HepG2 (cell line): ENCODE measurements around the gene IDUA. TPM values are rescaled to one million over a fixed set of nuclear protein-coding genes. Genes with fewer than 3 reads are reported as not detected.
A peak's percentile ranks its signal among the peaks of the same experiment; 100 is the strongest.

Source experiments
- FOXA1 ChIP-seq, 2 experiments: fragments of 450-650 bp in 1 of 2; sonication (generic) in 1 of 2; formaldehyde crosslinking in 1 of 2; IDR thresholded peaks; 2 replicates each; pipeline versions ENCODE4 v1.4.0 to v1.6.1; 2016 to 2020; ENCODE audit warnings: missing genetic modification reagents in 1 of 2
- FOXC1 ChIP-seq: sonication (generic); formaldehyde crosslinking; IDR thresholded peaks from 2 replicates; pipeline ENCODE4 v1.8.0; 2022; ENCODE audit warnings: mild to moderate bottlenecking, missing genetic modification reagents, borderline replicate concordance
- PPARG ChIP-seq: conservative IDR thresholded peaks from 2 replicates; pipeline ENCODE4 v1.6.1; 2016; ENCODE audit warnings: missing biosample characterization, missing genetic modification reagents
- RARA ChIP-seq: IDR thresholded peaks from 2 replicates; pipeline ENCODE4 v1.6.1; 2016; ENCODE audit warnings: missing genetic modification reagents, missing compliant biosample characterization
- SIX4 ChIP-seq: sonication (generic); formaldehyde crosslinking; IDR thresholded peaks from 2 replicates; pipeline ENCODE4 v1.4.0; 2020; ENCODE audit warnings: missing genetic modification reagents
- TARDBP ChIP-seq: sonication (generic); formaldehyde crosslinking; IDR thresholded peaks from 2 replicates; pipeline ENCODE4 v1.8.0; 2022; ENCODE audit warnings: mild to moderate bottlenecking, missing genetic modification reagents
- TEAD2 ChIP-seq: sonication (generic); formaldehyde crosslinking; IDR thresholded peaks from 2 replicates; pipeline ENCODE4 v1.9.0; 2021; ENCODE audit warnings: missing genetic modification reagents
- ZNF225 ChIP-seq: sonication (generic); formaldehyde crosslinking; IDR thresholded peaks from 2 replicates; pipeline ENCODE4 v1.4.0; 2020; ENCODE audit warnings: mild to moderate bottlenecking, missing genetic modification reagents
- ZNF44 ChIP-seq: sonication (generic); formaldehyde crosslinking; IDR thresholded peaks from 2 replicates; pipeline ENCODE4 v1.5.1; 2020; ENCODE audit warnings: mild to moderate bottlenecking, missing genetic modification reagents
- ZNF446 ChIP-seq: sonication (generic); formaldehyde crosslinking; IDR thresholded peaks from 2 replicates; pipeline ENCODE4 v1.5.0; 2020; ENCODE audit warnings: mild to moderate bottlenecking, missing genetic modification reagents
- ZNF7 ChIP-seq: IDR thresholded peaks from 2 replicates; pipeline ENCODE4 v1.6.1; 2016; ENCODE audit warnings: missing biosample characterization, missing genetic modification reagents
- ZNF772 ChIP-seq: sonication (generic); formaldehyde crosslinking; IDR thresholded peaks from 2 replicates; pipeline ENCODE4 v1.5.0; 2020; ENCODE audit warnings: mild to moderate bottlenecking, missing genetic modification reagents
- polyA plus RNA-seq, 8 experiments: library from polyadenylated mRNA; depleted of rRNA in 3 of 8; stranded (reverse) in 7 of 8; unstranded in 1 of 8; fragments of >200 nt; fragmentation: Illumina TruSeq in 4 of 8; extraction: Trizol in 4 of 8; gene quantifications; 2 replicates each; pipeline versions ENCODE4 v1.2.1 to v1.2.3, GENCODE V29; 2011 to 2016; ENCODE audit warnings: low read depth in 4 of 8, missing spikeins in 1 of 8, mixed read lengths in 1 of 8; ENCODE audit not compliant: insufficient read depth in 1 of 8
- total RNA-seq, 5 experiments: library from RNA; depleted of rRNA; stranded (reverse); fragments of >200 nt; fragmentation: Illumina TruSeq; extraction: Trizol; gene quantifications; 2 replicates each; pipeline ENCODE4 v1.2.3, GENCODE V29; 2016; ENCODE audit warnings: low read depth in 1 of 5
- TF ChIP-seq, protein P1 (sequence below): sonication (generic); formaldehyde crosslinking; IDR thresholded peaks from 2 replicates; pipeline ENCODE4 v1.5.0; 2020; ENCODE audit warnings: mild to moderate bottlenecking, missing genetic modification reagents, borderline replicate concordance
- TF ChIP-seq, protein P2 (sequence below): sonication (generic); formaldehyde crosslinking; IDR thresholded peaks from 2 replicates; pipeline ENCODE4 v1.4.0; 2020; ENCODE audit warnings: missing genetic modification reagents, borderline replicate concordance
- TF ChIP-seq, protein P3 (sequence below): sonication (generic); formaldehyde crosslinking; IDR thresholded peaks from 2 replicates; pipeline ENCODE4 v1.5.0; 2020; ENCODE audit warnings: mild to moderate bottlenecking, missing genetic modification reagents, borderline replicate concordance
- TF ChIP-seq, protein P4 (sequence below): sonication (generic); formaldehyde crosslinking; IDR thresholded peaks from 2 replicates; pipeline ENCODE4 v1.5.0; 2020; ENCODE audit warnings: missing genetic modification reagents
- TF ChIP-seq, protein P5 (sequence below): IDR thresholded peaks from 2 replicates; pipeline ENCODE4 v1.6.1; 2018; ENCODE audit warnings: missing genetic modification reagents, mild to moderate bottlenecking, missing compliant biosample characterization

The IDUA gene
- total and polyA plus RNA-seq, 2 of the 13 experiments (the other 11 are each of a cell fraction or from before 2014, with no cell fraction given) = 0.77 to 1.0 TPM

DNA sequence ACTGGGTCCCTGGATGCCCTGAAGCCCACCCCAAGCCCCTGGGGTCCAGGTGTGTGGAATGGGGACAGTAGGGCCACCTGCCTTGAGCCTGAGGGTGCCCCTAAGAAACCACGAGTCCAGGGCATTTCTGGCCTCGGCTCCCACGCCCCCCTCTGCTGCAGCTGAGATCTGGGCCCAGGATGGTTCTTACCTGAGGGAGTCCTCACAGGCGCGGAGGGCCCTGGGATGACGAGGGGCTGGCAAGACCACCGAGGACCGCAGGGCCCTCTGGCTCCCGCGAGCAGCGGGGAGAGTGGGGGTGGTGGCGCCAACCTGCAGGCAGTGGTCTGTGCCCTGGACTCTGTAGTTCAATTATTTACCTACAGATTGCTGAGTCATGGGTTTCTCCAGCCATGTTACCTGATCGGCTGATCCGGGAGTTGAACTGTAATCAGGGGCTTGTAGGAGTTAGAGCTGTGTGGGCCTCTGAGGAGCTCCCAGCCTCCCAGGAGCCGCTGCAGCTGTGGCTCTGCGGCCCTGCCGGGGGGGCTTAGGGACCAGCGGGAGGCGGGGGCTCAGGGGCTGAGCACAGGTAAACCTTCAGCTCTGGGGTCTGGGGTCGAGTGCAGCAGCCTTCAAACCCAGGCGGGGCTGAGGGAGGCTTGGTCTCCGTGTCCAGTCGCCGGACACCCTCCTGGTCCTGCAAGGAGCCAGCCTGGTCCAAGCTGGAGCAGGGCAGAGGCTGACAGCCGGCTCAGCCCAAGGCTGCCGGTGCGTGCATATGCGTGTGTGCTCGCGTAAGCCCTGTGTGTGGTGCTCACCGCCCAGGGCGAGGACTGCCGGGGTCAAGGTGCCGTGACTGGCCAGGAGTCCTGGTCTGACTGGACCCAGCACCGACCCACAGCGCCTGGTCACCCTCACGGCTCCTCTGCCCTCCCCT lies 6.5 kb downstream of the IDUA start, which contains the start of gene SLC26A1 (continued):
- TF ChIP-seq TEAD2 (CRISPR knock-in tag) (no peak), SIX4 (CRISPR knock-in tag) (peak; percentile 41; the same call in 1 of the 2 replicates), FOXC1 (peak; percentile 67; the same call in 1 of the 2 replicates), ZNF446 (CRISPR knock-in tag) (no peak; the same call in 1 of the 2 replicates), ZNF44 (CRISPR knock-in tag) (peak; percentile 79; the same call in 1 of the 2 replicates), ZNF7 (CRISPR knock-in tag) (peak; percentile 28; the same call in 1 of the 2 replicates), ZNF772 (CRISPR knock-in tag) (0 out of 2 replicates have a peak, but pooled peaks have one; percentile 31), FOXA1 (IDR thresholded peaks at IDR 0.05) (no peak), FOXA1 (CRISPR knock-in tag; IDR thresholded peaks at IDR 0.05) (peak; percentile 71), PPARG (CRISPR knock-in tag) (no peak), RARA (CRISPR knock-in tag) (peak; percentile 55), TARDBP (CRISPR knock-in tag) (peak; percentile 49; the same call in 1 of the 2 replicates), ZNF225 (no peak; the same call in 1 of the 2 replicates)
- TF ChIP-seq, protein P1, sequence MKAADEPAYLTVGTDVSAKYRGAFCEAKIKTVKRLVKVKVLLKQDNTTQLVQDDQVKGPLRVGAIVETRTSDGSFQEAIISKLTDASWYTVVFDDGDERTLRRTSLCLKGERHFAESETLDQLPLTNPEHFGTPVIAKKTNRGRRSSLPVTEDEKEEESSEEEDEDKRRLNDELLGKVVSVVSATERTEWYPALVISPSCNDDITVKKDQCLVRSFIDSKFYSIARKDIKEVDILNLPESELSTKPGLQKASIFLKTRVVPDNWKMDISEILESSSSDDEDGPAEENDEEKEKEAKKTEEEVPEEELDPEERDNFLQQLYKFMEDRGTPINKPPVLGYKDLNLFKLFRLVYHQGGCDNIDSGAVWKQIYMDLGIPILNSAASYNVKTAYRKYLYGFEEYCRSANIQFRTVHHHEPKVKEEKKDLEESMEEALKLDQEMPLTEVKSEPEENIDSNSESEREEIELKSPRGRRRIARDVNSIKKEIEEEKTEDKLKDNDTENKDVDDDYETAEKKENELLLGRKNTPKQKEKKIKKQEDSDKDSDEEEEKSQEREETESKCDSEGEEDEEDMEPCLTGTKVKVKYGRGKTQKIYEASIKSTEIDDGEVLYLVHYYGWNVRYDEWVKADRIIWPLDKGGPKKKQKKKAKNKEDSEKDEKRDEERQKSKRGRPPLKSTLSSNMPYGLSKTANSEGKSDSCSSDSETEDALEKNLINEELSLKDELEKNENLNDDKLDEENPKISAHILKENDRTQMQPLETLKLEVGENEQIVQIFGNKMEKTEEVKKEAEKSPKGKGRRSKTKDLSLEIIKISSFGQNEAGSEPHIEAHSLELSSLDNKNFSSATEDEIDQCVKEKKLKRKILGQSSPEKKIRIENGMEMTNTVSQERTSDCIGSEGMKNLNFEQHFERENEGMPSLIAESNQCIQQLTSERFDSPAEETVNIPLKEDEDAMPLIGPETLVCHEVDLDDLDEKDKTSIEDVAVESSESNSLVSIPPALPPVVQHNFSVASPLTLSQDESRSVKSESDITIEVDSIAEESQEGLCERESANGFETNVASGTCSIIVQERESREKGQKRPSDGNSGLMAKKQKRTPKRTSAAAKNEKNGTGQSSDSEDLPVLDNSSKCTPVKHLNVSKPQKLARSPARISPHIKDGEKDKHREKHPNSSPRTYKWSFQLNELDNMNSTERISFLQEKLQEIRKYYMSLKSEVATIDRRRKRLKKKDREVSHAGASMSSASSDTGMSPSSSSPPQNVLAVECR (CRISPR knock-in tag) = peak; percentile 75
- TF ChIP-seq, protein P2, sequence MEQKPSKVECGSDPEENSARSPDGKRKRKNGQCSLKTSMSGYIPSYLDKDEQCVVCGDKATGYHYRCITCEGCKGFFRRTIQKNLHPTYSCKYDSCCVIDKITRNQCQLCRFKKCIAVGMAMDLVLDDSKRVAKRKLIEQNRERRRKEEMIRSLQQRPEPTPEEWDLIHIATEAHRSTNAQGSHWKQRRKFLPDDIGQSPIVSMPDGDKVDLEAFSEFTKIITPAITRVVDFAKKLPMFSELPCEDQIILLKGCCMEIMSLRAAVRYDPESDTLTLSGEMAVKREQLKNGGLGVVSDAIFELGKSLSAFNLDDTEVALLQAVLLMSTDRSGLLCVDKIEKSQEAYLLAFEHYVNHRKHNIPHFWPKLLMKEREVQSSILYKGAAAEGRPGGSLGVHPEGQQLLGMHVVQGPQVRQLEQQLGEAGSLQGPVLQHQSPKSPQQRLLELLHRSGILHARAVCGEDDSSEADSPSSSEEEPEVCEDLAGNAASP (CRISPR knock-in tag) = peak; percentile 12; the same call in 1 of the 2 replicates
- TF ChIP-seq, protein P3, sequence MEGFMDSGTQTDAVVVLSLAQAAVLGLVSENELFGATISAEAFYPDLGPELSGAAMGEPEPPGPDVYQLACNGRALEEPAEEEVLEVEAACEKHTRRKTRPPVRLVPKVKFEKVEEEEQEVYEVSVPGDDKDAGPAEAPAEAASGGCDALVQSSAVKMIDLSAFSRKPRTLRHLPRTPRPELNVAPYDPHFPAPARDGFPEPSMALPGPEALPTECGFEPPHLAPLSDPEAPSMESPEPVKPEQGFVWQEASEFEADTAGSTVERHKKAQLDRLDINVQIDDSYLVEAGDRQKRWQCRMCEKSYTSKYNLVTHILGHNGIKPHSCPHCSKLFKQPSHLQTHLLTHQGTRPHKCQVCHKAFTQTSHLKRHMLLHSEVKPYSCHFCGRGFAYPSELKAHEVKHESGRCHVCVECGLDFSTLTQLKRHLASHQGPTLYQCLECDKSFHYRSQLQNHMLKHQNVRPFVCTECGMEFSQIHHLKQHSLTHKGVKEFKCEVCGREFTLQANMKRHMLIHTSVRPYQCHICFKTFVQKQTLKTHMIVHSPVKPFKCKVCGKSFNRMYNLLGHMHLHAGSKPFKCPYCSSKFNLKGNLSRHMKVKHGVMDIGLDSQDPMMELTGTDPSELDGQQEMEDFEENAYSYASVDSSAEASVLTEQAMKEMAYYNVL (CRISPR knock-in tag) = peak; percentile 66; the same call in 1 of the 2 replicates
- TF ChIP-seq, protein P4, sequence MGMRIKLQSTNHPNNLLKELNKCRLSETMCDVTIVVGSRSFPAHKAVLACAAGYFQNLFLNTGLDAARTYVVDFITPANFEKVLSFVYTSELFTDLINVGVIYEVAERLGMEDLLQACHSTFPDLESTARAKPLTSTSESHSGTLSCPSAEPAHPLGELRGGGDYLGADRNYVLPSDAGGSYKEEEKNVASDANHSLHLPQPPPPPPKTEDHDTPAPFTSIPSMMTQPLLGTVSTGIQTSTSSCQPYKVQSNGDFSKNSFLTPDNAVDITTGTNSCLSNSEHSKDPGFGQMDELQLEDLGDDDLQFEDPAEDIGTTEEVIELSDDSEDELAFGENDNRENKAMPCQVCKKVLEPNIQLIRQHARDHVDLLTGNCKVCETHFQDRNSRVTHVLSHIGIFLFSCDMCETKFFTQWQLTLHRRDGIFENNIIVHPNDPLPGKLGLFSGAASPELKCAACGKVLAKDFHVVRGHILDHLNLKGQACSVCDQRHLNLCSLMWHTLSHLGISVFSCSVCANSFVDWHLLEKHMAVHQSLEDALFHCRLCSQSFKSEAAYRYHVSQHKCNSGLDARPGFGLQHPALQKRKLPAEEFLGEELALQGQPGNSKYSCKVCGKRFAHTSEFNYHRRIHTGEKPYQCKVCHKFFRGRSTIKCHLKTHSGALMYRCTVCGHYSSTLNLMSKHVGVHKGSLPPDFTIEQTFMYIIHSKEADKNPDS = peak; percentile 74
- TF ChIP-seq, protein P5, sequence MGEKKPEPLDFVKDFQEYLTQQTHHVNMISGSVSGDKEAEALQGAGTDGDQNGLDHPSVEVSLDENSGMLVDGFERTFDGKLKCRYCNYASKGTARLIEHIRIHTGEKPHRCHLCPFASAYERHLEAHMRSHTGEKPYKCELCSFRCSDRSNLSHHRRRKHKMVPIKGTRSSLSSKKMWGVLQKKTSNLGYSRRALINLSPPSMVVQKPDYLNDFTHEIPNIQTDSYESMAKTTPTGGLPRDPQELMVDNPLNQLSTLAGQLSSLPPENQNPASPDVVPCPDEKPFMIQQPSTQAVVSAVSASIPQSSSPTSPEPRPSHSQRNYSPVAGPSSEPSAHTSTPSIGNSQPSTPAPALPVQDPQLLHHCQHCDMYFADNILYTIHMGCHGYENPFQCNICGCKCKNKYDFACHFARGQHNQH = no peak; the same call in 1 of the 2 replicates
